ENCODE measurements around the gene MAP4K5. TPM values are rescaled to one million over a fixed set of nuclear protein-coding genes. Genes with fewer than 3 reads are reported as not detected.
"Not testable (repeated sequence)": the region's sequence is repeated elsewhere in the genome, so short reads cannot be mapped to it uniquely, and the experiment has no call there.

The MAP4K5 gene
- total RNA-seq, 1 experiment from 2014 or later = 30.5 TPM

DNA sequence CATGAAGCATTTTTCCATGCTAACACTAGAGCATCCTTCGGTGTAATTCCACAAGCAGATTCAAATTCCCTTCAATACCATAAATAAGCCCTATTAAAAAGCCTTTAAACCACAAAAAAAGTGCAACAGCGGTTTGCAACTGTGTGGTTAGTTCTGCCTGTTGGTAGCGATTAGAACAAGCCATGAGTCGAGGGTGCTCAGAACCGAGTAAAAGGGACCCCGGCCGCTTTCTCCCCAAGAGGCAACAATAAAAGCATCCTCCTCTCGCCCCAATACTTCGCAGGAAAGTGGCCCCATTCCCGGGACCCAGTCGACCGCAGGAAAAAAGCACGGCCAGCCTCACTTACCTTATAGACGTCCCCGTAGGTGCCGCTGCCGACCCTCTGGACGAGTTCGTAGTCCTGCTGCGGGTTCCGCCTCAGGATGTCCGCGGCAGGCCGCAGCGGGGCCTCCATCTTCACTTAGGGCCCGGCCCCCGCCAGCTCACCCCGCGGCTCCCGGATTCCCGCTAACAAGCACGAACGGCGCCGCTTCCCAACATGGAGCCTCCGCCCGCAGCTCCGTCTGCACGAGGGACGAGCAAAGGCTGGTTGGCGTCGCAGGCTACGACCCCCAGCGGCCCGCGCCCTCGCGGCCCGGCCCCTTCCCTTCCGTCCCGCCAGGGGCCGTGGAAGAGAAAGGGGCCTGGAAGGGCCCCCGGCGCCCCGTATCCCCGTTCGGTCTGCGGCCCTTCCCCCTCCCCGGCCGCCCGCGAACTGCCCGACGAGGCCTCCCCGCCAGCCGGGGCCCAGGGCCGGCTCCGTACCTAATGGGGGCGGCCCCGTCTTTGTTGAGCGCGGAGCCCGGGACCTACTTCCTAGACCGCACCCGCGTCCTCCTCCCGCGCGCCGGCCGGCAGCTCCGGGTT is 521 bp downstream of the MAP4K5 start:
- peak; percentile 42 for DNase-seq (ENCODE audit: low read depth)

DNA sequence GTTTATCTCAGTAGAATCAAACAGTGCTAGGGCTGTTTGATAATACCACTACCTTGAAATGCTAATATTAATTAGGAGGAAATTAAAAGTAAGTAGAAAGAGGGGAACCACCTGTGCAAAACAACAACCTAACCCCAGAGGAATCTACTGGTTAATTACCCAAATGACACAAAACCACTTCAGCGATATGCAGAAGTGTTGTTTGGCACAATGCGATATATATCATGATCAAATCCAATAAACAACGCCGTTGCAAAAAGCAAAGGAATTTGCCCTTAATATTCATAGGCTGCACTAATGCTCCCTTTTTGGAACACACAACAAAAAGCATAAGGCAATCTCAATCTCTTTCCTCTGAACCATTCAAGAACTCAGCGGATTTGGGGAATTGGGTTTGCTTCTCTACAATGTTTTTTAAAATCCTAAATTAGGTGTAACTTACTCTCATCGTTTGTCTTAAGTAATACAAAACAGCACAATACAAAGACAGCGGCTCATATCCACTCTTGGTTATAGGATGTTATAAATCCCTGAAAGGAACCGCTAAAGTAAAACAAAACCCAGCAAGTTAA is 1.5 kb downstream of the MAP4K5 start:
- no peak for DNase-seq (ENCODE audit: low read depth)

DNA sequence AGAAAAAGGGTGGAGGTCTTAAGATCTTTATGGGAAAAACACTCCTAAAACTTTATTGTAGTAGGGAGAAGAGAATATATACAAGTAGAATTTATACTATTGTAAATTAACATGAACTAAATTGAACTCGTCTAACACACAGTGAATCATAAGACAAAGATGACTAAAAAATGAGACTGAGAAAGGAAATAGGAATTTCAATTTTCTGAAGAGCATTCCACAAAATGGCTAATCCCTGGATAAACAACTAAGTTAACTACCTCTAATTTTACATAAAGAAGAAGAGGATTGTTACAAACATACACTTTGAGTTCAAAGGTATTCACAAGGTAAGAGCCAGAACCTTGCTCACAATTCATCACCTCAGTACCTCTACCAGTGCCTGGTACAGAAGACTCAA is 2.0 kb downstream of the MAP4K5 start:
- DNase-seq (ENCODE audit: low read depth) = no peak

DNA sequence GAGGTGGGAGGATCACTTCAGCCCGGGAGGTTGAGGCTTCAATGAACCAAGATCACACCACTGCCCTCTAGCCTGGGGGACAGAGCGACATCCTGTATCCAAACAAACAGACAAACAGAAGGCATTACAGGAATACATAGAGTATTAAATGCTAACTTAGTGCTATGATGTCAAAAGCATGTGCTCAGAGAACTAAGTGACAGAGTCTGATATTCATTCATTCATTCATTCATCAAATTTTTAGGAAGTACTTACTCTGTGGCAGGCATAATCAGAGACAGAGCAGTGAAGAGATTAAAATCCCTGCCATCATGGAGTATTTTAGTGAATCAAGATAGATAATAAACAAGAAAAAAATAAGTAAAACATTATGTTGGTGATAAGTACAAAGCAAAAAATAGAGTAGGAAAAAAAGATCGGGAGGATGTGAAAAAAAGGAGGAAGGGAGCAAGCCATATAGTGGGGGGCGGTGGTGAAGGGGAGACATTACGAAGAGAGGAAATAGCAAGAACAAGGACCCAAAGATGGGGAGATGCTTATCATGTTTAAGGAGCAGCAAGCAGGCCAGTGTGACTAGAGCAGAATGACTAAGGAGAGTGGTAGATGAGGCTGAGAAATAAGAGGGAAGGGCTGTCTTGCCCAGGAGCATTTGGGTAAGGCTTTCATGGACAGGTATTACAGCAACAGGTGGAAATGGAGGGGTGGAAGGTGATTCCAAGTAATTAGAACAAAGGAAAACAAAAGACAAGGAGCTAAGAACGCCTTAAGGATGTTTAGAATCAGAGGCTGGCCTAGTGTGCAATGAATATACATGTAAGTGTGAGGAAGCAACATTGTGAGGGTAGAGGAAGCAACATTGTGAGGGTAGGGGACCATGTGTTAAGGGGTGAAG is 2.8 kb downstream of the MAP4K5 start:
- no peak for DNase-seq (ENCODE audit: low read depth)

DNA sequence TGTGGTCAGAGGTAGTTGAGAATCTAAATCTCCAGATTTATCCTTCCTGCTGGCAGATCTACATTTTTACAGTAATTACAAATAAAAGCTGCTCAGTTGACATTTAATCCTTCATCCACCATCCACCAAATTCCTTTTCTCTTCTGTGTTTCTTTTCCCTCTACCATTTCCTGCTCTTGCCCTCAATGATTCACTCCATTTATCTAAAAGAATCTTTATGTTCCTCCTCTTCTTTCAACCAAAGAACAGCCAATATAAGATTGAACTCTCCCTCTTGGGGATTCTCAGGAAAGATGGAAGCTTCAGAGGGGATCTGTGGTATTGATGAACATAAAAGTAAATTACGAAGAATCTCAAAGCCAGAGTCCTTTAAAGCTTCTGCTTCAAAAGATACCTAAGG is 4.4 kb downstream of the MAP4K5 start:
- peak; percentile 24 for DNase-seq (ENCODE audit: low read depth)

DNA sequence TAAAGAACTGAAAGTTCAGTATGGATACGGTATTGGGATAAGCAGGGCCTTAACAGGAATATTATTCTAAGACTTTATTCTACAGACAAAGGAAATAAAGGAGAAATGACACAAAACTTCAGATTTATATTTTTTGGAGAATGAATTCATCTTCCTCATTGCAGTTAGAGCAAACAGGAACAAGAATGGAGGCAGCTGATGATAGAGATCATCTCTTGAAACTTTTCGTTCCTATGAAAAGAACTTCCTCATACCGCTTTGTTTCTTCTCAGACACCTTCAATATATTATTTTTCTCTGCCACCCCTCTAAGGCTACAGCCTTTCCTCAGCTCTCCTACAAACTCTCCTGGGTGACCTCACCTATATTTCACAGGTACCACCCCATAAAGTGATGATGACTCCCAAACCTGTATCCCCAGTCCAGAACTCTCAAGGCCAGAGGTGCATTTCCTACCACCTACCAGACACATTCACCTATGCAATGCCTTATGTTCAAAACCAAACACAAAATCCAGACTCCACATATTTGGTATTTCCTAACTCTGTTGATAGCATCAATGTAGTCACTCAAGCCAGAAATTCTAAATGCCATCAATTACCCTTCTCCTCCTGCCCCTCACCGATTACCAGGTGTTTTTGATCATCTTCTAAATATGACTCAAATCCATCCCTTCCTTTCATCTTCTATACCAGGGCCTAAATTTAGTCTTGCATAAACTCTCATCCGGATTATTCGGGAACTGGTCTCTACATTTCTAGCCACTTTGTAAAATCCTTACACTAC is 7.4 kb downstream of the MAP4K5 start:
- DNase-seq (ENCODE audit: low read depth) = no peak

DNA sequence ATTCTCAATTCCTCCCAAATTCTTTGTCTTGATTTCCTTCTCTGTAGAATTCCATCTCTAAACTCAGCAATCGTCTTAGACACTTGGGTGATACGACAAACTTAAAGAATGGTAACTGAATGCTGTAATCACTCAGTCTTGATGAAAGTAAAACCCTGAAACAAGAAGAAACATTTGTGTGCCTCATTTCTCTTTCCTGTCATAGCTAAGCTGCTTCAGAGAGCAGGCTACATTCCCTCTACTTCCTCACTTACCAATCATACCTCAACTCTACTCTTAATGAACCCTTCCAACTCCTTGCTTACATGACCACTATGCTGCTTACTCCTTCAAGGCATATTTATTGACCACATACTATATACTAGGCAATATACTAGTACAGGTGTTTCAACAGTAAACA is 8.3 kb downstream of the MAP4K5 start:
- no peak for DNase-seq (ENCODE audit: low read depth)

DNA sequence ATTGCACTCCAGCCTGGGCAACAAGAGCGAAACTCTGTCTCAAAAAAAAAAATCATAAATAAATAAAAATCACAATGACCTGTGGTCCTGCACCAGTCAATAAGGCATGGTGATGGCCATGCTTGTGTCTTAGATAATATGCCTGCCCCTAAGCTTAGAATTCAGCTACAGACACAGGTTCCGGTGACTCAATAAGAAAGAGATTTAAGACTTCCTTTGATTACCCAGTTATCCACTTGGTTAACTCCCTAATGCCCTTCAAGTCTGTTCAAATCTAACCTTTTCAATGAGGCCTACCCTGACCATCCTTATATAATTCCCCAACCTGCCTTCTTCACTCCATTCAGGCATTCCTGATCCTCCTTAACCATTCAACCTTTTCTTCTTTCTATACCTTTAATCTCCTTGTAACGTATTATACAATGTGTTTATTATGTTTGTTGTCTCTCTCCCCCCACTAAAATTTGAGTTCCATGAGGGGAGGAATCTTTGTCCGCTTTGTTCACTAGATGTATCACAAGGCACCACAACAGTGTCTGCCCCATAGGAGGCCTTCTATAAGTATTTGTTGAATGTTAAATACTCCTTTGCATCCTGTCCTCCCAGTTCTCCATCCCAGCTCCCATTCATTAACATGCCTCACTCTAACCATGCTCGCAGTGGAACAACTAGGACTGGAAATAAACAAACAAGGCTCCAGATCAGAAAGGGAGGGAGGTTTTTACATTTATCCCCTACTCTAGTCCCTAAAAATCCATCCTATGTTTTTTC is 8.9 kb downstream of the MAP4K5 start:
- DNase-seq (ENCODE audit: low read depth) = no peak

DNA sequence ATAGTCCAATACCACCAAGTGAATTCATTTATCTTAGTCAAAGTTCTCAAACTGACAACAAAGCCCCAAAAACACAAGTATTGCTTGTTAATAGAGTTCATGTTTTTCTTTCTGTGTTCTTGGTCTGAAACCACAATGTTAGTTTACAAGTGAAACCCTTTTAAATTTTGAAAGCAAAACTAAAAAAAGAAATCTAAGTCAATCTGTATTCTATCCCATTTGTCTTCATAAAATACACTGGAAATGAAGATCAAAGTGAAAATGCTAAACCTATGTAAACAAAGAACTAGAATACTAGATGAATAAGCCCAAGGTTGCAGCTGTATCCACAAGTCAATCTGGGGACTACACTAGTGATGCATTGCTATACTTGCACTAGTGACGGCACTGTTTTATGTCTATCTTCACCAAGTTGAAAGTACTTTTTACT is 10.4 kb downstream of the MAP4K5 start:
- peak; percentile 35 for DNase-seq (ENCODE audit: low read depth)

DNA sequence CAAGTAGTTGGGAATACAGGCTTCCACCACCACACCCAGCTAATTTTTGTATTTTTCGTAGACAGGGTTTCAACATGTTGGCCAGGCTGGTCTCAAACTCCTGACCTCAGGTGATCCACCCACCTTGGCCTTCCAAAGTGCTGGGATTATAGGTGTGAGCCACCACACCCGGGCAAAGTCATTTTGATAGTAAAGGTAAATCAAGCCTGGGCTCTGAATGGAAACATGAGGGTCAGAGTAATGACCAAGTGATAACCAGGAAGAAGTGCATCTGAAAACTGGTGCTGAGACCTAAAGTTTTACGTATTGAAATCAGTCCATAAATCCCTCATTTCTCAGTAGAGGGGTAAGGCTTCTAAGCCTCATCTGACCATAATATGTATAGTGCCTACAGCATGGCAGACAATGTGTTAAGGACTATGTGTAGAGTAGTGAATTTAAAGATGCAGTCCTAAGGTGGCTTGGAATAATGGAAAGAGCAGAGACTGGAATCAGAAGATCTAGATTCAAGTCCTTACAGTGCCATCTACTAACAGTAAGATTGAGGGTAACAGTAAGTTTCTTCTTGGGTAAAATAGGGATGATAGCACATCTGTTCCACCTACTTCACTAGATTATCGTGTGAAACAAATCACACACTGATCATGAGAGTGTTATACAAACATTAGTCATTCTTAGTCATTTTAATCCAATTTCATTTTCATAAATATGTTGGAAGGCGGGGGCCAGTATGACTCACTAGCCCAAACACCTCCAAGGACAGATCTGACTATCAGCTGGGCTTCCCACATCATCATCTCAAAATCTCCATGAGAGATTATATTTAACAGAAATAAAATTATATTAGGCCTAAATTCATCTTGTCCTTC is 11.2 kb downstream of the MAP4K5 start:
- peak; percentile 68 for DNase-seq (ENCODE audit: low read depth)

DNA sequence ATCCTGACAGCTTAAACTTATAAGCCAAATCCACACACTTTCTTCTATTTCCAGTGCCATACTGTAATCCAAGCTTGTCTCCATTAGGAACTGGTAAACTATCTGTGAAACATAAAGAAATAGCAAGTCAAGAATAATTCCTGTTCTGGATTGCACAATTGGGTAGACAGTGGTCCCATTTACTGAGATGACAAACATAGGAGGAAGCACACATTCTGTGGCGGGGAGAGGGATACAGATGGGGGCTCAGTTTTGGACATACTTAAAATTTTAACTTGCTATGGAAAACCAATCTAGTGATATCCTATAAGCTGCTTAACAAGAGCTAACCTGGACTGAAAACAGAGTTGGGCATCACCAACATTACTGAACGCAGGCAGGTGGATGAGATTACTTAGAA is 16.3 kb downstream of the MAP4K5 start:
- no peak for DNase-seq (ENCODE audit: low read depth)

DNA sequence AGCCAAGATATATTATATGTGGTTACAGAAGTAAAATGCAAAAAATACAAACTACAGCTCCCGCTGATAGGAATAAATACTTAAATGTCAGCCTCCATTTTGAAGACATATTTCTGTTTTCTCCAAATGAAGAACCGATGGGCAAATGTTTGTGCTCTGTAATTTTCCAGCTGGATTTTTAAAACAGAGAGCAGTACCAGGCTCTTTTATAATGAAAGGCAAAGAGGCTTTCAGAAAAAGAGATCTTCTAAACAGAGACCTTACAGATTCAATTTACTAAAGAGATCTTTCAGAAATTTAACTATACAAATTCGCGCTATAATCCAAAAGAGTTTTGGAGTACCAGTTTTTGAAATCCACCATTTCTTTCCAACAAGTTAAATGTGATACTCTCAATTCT is 19.9 kb downstream of the MAP4K5 start:
- no peak for DNase-seq (ENCODE audit: low read depth)

DNA sequence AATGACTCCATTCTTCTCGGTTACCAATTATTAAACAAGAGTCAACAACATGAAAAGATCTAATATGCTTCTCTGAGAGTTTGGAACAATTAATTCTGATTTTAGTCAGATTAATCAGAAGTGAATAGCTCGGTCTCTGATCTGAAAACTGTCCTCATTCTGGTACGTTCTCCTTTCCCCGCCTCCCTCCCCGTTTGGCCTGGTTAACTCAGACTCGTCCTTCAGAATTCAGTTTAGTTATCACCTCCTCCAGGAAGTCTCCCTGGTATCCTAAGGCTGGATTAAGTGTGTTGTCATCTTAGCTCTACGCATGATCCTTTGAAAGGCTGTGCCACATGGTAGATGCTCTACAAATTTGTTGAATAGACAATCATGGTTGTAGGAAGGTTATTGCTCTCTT is 22.2 kb downstream of the MAP4K5 start:
- DNase-seq (ENCODE audit: low read depth) = no peak

DNA sequence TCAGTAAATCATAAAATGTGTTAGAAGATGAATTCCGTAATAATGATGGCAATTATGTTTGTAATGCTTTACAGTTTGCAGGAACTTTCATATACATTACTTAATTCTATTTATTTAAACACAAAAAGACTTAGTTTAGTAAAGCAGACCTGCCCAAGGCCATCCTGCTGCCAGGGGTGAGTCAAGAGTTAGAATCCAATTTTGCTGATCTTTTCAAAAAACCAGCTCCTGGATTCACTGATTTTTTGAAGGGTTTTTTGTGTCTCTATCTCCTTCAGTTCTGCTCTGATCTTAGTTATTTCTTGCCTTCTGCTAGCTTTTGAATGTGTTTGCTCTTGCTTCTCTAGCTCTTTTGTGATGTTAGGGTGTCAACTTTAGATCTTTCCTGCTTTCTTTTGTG is 25.3 kb downstream of the MAP4K5 start:
- not testable (repeated sequence) for DNase-seq (ENCODE audit: low read depth)

DNA sequence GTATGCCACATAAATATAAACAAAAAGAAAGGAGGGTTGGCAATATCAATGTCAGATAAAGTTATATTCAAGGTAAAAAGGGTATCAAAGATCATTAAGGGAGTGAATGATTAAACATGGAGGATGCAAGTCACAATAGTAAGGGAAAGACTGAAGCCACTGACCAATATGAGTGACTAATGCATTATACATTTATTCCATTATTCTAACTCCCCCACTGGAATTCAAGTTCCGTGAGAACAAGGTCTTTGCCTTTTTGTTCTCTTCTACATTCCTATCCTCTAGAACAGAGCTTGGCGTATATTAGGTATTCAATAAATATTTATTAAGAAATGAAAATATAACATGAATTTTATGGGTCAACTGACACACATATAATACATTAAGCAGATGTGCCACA is 30.7 kb downstream of the MAP4K5 start:
- DNase-seq (ENCODE audit: low read depth) = peak; percentile 79

DNA sequence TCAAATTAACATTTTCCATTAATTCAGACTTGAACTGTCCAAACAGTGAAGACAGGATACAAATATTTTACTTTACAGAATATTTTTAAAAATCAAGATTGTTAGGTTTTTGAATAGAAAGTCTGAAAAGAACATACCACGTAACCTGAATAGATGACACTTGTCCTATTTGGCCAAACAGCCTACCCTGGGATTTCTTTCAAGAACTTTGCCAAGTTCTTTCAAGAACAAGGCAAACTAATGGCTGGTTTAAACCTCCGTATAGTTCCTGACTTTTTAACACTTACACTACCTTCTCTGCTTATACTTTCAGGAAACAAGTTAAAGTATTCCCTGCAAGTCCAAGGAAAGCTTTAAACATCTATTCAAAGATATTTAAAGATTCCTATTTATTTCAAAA is 35.0 kb downstream of the MAP4K5 start:
- no peak for DNase-seq (ENCODE audit: low read depth)

DNA sequence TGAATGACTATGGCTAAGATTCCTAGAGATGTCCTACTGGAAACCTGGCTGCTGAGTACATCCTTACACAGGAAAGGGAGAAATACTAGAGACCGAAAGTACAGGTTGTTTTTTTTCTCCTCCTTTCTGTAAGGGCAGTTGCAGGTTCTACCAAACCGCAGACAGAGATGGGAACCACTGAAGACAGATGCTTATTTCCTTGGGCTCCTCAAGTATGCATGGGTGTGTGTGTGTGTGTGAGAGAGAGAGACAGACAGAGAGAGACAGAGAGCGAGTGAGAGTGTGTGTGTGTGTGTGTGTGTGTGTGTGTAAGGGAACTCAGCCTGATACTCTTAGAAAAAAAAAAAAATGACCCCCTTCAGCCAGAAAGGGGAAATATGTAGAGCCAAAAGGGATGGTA is 42.5 kb downstream of the MAP4K5 start:
- no peak for DNase-seq (ENCODE audit: low read depth)

DNA sequence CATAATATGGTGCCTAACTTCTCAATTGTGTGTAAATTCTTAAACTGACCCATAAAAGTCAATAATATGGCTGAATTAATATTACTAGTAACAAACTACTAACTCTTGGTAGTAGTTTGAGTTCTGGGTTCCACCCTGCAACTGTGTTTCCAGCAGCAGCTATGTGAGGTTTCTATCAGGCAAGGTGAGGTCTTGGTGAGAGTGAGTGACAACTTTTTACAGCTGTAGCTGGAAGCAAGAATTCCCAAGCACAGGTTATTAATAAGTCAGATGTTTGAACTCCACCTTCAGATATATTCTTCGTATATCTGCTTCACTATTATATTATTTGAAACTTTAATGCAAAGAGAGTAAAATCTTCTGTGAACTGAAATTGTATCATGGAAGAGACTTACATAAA is 43.8 kb downstream of the MAP4K5 start:
- DNase-seq (ENCODE audit: low read depth) = no peak

DNA sequence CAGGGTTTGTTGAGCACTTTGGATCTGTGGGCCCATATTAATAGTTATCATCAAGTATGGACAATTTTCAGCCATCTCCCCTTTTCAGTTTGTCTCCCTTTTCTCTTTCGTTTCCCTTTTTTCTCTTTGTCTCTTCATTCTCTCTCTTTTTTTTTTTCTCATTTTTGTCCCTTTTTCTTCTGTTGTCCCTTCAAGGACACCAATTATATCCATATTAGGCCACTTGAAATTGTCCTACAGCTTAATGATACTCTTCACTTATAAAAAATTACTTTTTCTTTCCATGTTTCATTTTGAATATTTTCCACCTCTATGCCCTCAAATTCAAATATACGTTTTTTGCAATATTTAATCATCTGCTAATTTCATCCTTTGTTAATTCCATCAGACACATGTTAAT is 53.3 kb downstream of the MAP4K5 start:
- DNase-seq (ENCODE audit: low read depth) = no peak

DNA sequence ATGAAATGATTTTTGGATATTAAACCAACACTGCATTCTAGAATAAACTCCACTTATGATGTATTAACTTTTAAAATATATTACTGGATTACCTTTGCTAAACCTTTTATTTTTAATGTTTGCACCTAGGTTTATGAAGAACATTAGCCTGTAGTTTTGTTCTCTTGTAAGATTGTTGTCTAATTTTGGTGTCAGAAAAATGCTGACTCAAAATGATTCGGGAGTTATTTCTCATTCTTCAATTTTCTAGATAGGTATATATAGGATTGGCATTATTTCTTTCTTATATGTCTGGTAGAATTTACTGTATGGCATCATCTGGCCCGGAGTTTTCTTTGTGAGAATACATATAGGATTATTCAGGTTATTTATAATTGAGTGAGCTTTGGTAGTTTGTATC is 54.6 kb downstream of the MAP4K5 start:
- DNase-seq (ENCODE audit: low read depth) = no peak

Measured in RPMI7951 (cell line).